TTC549 (cell line): ENCODE measurements around the gene NFKBIE.

Source experiments
- FAIRE-seq: peaks from 2 replicates; lab custom pipeline; 2012; peaks lifted over from hg19 to GRCh38; lab: Jason Lieb, UNC

NFKBIE gene

DNA sequence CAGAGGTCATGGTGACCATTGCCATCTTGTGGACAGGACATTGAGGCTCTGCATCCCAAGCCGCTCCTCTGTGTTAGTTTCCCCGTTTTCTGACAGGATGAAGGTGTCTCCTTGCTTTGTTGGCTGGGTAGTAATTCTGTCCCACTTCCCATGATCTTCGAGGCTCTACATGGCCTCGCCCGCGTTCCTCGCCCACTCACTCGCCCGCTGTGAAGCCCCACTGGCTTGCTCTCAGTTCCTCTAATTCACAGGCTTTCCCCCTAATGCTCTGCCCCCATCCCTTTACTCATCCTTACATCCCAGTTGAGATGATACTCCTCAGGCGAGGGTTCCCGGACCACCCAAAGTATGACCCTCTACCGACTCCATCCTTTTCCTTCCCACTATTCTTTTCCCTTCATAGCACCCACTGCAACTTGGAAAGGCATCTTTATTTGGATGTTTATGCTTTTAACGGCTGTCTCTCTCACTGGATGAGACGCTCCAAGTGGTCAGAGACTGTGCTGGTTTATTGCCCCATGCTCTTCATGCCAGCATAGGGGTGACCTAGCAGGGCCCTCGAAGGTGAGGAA lies 7.5 kb downstream of the NFKBIE start:
- FAIRE-seq, result no peak

DNA sequence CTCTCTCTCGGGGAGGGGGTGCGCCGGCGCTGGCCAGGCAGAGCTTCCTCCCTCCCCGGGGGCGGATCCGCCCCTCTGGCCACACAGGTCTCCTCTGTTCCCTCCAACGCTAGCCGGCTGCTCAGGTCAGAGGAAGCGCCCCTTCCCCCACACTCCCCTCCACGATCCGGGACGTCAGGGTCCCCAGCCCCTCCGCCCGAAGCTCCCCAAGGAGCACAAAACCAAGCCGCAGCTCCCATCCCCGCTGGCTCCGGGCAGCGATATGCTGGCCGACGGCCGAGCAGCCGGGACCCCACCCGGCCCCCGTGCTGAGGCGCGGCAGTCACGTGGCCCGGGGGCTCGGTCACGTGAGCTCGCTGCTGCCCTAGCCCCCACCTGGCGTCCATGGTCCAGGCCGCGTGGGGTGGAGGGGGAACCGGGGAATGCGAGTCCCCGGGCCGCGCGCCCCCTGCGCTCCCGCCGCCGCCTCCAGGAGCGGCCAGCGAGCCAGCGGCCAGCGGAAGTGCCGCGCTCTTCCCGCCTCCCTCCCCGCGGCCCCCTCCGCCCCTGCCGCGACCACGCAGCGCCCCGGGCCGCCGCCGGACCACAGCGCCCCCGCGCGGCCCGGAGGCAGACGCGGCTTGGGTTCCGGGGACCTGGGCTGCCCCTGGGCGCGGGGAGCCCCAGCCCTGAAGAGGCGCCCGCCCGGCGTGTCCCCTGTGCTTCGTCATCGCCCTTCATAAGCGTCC lies 8.2 kb downstream of the NFKBIE start, which contains the start of gene SLC35B2:
Gene SLC35B2 (minus strand): TSS at position 504 of the 728 bp plus-strand sequence. CDS start 118 bp downstream, at position 386.
- FAIRE-seq, result no peak

DNA sequence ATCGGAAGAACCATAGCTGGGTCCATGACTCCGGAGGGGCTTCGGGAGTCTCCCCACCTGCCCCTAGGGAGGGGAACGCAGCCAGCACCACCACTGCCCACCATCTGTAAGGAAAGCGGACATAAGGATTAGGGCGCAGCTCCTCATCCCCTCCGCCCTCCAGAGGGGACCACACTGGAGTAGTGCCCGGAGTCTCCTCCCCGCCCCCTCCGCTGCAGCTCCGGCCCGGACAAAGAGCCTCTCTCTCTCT lies 8.7 kb downstream of the NFKBIE start:
- no peak for FAIRE-seq

DNA sequence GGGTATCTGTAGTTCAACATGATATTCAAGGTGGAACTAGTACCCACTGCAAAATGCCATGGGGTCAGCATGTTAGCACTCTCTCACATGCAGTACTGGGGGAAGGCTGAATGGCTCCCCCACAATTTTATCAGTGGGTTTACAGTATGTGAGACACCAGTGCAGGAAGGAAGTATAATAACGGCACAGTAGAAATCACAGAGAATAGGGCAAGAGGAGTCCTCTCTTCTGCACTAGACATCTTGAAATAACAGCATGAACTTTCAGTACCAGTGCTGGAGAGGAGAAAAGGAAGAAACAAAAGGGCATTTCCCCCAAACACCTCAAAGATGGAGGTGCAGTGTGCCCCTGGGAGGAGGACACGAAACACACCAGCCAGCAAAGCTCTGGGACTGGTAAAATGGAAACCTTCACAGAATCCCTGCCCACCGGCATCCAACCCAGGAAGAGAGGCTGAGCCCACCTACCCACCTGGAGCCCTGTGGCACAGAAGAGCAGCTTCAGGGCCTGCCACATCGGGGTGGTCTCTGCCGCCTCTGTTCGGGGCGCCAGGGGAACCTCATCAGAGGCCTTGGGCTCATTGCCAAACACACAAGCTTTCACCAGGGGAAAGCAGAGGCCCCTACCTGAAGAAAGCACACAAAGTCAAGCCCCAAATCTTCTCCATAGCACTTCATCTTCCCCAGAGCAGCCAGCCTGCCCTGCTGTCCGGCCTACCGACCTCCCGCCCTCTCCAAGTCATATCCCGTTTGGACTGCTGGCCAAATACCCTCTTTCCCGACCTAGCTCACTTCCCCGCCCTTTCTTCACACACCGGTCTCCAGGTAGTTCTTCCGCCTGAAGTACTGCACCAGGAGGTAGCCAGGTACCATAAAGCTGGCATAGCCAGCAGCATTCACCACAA lies 9.2 kb downstream of the NFKBIE start:
- no peak for FAIRE-seq

DNA sequence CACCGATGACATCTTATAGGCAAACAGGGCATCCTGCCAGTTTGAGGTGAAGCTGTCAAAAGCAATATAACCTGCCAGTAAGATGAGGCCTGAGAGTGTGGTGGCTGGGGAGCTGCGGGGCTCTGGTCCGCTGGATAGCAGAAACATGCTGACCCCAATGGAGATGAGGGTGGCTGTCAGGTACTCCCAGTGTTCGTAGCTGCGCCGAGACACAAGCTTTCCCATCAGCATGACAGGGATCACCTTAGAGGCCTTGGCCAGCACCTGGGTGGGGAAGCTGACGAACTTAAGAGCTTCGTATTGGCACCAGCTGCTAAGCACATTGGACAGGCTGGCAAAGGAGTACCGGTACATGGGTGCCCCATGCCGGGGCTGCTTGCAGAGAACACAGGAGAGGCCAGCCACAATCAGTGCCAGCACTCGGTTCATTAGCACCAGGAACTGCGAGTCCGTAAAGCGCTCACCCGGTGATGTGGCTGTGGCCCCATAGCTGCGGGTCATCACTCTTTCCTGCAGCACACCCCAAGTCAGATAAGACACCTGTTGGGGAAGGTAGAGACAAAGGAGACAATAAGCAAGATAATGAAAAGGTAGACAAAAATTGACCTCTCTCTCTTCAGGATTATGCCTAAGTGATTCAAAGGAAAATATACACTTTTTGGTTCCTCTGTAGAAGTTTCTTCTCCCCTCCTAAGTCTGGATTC lies 10.1 kb downstream of the NFKBIE start:
- no peak for FAIRE-seq

DNA sequence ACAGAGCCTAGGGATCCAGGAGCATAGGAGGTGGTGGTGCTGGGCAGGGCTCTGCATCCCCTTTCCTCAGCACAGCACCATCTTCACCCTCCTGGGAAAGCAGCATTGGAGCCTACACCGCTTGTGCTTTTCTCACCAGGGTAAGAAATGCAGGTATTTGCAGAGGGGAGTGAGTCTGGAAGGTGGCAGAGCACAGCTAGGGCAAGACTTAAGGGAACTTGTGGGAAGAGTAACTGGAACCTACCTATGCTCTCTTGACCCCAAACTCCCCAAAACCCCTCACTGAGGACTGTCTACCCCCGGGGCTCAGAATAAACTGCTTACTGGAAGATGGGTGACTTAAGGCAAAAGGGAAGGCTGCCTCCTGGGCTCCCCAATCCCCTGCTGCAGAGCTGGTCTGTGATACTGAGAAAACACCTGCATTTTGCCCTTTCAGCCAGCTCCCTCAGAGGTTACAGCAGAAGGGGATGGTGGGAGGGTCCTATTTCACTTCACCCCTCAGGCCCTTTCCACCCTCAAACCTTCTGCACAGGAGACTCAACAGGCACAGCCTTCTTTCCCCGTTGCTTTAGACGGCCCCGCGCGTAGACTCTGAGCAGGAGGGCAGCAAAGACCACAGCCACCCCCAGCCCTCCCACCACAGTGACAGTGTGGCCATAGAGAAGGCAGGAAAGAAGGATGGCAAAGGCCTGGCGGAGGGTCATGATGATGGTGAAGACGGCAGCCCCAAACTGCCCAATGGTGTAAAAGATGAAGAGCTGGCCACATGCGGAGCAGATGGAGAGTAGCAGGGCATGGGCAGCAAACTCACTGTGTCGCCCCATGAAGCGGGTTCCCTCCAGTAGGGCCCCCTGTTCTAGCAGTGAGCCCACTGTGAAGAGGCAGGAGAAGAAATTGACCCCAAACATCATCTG lies 10.9 kb downstream of the NFKBIE start:
- no peak for FAIRE-seq

DNA sequence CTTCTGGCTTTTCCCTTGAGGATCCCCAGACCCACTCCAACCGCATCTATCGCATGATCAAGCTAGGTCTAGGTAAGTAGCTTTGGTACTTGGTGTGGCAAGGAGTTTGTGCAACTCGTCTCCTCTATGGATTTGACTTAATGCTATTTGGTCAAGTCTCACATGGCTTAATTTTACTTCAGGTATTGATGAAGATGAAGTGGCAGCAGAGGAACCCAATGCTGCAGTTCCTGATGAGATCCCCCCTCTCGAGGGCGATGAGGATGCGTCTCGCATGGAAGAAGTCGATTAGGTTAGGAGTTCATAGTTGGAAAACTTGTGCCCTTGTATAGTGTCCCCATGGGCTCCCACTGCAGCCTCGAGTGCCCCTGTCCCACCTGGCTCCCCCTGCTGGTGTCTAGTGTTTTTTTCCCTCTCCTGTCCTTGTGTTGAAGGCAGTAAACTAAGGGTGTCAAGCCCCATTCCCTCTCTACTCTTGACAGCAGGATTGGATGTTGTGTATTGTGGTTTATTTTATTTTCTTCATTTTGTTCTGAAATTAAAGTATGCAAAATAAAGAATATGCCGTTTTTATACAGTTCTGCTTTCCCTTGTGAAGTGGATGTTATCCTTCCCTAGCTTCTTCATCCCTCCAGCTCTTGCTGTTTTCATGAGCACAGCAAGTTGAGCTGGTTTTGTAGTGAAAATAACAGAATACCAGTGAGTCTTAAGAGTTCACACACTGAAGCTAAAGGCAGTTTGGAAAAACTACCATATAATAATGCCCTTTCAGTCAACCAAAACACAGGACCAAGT lies 11.8 kb downstream of the NFKBIE start:
- FAIRE-seq, result no peak

DNA sequence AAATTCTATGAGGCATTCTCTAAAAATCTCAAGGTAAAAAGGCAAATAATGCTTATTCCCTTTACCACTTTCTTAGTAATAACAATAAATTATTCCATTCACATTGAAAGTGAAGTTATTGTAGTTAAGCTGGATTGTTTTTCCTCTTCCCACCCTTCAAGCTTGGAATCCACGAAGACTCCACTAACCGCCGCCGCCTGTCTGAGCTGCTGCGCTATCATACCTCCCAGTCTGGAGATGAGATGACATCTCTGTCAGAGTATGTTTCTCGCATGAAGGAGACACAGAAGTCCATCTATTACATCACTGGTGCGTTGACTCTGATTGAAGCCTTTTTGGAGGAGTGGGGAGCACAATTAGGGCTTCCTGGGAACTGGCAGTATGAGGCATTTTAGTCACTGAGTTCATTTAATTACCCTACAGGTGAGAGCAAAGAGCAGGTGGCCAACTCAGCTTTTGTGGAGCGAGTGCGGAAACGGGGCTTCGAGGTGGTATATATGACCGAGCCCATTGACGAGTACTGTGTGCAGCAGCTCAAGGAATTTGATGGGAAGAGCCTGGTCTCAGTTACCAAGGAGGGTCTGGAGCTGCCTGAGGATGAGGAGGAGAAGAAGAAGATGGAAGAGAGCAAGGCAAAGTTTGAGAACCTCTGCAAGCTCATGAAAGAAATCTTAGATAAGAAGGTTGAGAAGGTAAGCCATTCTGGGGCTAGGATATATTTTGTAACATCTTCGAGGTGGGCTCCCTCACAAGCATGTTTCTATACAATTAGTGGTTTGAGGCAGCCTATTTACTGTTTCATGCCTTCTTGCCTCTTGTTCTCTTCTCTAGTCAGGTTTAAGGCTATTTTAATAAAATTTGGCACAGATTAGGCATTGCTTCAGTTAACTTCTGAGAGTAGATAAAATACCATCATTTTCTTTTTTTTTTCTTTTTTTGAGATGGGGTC lies 13.5 kb downstream of the NFKBIE start:
- no peak for FAIRE-seq

DNA sequence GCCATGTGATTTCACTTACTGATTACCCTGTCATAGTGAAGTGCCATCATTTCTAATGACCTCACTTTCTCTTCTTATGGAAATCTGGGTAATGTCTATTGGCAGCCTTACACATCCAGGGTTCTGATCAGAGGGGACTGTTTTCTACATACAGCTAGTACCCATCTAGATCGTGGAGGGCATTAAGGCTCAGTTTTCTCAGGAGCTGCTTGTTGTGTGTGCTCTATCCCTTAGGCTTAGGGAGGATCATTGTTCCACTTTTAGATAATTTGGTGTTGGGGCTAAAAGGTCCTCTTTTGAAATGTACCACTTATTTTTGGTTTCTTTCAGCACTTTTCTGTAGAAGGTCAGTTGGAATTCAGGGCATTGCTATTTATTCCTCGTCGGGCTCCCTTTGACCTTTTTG lies 14.6 kb downstream of the NFKBIE start:
- no peak for FAIRE-seq

DNA sequence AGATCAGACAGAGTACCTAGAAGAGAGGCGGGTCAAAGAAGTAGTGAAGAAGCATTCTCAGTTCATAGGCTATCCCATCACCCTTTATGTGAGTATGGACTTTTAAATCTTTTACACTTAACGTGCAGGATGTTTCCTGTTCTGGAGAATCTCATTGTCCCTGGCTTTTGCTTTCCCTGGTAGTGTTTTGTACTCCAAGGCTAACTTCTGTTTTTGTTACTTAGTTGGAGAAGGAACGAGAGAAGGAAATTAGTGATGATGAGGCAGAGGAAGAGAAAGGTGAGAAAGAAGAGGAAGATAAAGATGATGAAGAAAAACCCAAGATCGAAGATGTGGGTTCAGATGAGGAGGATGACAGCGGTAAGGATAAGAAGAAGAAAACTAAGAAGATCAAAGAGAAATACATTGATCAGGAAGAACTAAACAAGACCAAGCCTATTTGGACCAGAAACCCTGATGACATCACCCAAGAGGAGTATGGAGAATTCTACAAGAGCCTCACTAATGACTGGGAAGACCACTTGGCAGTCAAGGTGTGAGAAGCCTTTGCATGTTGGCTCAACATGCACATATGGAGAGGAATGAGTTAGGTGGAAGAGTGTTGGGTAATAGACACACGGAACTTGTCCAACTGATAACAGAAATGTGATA lies 15.2 kb downstream of the NFKBIE start:
- FAIRE-seq, result no peak

DNA sequence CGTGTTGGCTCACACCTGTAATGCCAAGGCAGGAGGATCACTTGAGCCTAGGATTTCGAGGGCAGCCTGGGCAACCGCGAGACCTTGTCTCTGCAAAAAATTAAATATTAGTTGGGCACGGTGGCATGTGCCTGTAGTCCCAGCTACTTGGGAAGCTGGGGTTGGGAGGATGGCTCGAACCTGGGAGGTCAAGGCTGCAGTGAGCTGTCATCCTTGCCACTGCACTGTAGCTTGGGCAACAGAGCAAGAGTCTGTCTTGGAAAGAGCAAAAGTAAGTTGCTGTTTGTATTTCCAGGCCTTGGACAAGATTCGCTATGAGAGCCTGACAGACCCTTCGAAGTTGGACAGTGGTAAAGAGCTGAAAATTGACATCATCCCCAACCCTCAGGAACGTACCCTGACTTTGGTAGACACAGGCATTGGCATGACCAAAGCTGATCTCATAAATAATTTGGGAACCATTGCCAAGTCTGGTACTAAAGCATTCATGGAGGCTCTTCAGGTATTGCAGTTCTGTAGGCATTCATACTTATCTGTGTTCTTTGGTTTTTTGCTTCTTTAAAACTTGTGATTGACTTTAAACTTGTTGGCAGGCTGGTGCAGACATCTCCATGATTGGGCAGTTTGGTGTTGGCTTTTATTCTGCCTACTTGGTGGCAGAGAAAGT lies 16.1 kb downstream of the NFKBIE start:
- no peak for FAIRE-seq

DNA sequence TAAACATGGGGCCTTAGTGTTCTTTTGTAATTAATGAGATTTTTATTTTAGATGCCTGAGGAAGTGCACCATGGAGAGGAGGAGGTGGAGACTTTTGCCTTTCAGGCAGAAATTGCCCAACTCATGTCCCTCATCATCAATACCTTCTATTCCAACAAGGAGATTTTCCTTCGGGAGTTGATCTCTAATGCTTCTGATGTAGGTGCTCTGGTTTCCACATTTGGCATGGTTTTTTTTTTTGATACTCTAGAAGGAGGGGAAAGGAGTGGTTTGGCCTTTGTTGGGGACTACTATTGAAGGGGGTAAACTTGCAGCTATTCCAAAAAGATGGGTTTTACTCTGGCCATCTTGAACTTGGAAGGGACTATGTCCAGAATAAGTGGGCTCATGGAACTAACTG lies 16.8 kb downstream of the NFKBIE start:
- no peak for FAIRE-seq

DNA sequence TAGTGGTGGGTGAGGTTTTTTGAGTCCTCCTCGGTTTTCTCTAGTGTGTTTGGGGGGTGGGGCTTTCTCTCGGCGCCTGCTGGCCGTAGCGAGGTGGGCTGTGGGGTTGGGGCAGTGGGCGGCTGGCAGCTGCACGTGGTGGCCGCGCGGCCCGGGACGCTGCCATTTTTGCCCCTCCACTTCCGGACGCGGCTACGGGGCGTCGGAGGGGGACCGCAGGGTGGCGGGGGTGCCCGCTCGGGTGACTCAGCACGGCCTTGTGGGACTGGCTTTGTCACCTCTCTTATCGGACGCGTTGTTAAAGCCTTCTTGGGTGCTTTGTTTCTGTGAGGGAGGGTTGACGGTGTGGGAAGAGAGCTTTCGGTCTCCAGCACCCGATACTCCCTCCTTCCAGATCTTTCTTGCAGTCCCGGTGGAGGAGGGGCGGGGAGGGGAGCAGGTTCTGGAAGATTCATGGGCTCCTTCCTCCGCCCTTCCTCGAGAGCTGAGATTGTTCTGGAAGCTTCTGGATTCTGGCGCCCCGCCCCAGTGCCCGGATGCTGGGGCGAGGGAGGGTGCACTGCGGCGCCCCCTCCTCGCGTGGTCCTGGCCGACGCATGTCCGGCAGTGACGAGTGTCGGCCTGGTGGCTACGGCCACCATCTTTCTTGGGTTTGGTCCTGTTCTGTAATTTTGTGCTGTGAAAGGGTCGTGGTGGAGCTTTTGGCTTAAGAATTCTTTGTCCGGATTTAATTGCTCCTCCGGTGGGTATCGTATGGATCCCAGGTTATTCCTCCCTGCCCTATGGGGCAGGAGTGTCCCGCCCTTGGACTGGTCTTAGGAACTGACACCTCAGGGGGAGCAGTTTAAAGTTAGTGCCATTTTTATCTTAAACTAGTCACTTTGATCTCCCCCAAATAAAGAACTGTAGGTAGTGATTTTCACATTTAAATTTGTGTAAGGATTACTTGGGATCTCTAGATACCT lies 17.7 kb downstream of the NFKBIE start:
- FAIRE-seq, result no peak

DNA sequence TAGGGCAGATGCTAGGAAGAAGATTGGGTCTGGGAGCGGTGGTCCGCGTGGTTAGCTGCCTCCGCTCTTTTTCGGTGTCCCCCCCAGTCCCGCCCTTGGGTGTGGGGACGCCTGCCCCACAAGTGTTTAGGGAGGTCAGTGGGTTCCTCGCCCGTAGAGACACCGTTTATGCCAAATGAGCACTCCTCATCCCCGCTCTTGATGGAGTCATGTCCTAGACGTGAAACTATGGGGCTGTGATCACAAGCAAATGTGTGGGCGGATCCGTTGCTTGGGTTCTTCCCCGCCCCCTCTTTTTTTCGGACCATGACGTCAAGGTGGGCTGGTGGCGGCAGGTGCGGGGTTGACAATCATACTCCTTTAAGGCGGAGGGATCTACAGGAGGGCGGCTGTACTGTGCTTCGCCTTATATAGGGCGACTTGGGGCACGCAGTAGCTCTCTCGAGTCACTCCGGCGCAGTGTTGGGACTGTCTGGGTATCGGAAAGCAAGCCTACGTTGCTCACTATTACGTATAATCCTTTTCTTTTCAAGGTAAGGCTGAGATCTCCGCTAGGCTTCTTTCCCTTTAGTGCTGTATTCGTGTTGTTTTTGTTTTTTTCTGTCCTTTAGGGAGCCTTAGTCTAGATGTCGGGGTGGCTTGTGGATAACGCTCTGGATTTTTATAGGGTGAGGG lies 18.6 kb downstream of the NFKBIE start, which contains the start of gene HSP90AB1:
Gene HSP90AB1 (plus strand): TSS at position 439 of the 675 bp plus-strand sequence. CDS start 1,529 bp downstream, outside the sequence.
- no peak for FAIRE-seq

DNA sequence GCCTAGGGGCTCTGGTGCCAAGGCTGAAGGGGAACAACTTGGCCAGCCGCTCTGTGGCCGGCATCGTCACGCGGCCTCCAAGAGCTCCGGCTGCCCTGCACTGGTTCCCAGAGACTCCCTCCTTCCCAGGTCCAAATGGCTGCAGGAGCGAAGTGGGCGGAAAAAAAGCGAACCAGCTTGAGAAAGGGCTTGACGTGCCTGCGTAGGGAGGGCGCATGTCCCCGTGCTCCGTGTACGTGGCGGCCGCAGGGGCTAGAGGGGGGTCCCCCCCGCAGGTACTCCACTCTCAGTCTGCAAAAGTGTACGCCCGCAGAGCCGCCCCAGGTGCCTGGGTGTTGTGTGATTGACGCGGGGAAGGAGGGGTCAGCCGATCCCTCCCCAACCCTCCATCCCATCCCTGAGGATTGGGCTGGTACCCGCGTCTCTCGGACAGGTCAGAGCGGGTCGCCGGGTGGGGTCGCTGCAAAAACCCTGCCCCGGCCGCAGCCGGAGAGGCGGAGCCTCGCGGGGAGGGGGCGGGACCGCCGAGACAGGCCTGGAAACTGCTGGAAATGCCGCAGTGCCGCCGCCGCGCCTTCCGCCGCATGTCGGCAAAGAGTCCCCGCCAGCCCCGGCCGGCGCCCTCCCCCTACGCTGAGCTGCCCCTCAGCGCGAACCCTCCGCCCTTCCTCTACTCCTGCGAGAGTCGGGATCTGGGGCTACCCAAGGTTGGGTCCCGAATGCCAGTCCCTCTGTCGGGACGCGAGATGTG lies 19.3 kb downstream of the NFKBIE start:
- FAIRE-seq, result no peak

DNA sequence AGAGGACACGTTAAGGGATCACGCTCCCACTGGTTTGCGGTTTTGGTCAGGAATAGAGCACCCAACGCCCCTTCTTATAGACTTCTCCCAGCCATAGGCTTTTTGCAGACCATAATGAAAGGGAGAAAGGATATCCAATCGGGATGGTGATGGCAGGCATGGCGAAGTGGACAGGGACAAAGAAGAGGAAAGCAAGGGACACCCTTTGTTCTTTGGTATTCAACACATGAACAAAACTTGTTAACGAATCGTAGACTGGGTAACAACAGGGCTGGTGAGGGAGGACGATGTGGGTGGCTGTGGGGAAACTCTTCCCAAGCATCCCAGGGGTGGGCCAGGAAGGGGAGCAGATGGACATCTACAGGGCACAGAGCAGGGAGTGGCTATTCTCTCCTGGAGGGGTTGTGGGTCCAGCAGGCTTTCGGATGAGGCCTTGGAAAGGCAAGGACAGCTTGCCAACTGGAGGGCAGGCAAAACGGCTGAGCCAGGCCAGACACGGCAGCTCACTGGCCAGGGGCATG lies 19.9 kb downstream of the NFKBIE start:
- FAIRE-seq, result no peak
